ENCODE results near the gene NFATC2IP.

Gene NFATC2IP

DNA sequence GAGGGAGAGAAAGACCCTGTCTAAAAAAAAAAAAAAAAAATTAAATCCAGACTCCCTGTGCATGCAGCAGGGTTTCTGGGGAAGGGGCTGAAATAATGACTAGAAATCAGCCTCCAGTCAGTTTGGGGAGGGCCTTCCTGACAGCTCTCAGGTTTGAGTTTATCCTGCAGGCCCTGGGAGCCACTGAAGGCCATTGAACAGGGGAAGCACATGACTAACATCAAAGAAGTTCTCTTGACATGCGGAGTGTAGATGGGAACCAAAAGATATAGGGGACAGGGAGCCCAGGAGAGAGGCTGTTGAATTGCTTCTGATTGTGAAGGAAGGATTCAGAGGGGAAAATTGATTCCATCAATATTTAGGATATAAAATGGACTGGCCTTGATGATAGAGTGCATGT is 22.9 kb upstream of the NFATC2IP start:
- H3K4me1 ChIP-seq (ENCODE audit: low read depth, poor library complexity, severe bottlenecking), result peaks cover 34% of the 10 kb centered on the region
- no peaks in the 10 kb centered on the region for H3K27me3 ChIP-seq (ENCODE audit: insufficient read depth, low read depth)
- no peaks in the 10 kb centered on the region for H3K36me3 ChIP-seq (ENCODE audit: insufficient read depth)
- no peak overlapping the region for H3K27ac ChIP-seq
- TF ChIP-seq, protein P1, sequence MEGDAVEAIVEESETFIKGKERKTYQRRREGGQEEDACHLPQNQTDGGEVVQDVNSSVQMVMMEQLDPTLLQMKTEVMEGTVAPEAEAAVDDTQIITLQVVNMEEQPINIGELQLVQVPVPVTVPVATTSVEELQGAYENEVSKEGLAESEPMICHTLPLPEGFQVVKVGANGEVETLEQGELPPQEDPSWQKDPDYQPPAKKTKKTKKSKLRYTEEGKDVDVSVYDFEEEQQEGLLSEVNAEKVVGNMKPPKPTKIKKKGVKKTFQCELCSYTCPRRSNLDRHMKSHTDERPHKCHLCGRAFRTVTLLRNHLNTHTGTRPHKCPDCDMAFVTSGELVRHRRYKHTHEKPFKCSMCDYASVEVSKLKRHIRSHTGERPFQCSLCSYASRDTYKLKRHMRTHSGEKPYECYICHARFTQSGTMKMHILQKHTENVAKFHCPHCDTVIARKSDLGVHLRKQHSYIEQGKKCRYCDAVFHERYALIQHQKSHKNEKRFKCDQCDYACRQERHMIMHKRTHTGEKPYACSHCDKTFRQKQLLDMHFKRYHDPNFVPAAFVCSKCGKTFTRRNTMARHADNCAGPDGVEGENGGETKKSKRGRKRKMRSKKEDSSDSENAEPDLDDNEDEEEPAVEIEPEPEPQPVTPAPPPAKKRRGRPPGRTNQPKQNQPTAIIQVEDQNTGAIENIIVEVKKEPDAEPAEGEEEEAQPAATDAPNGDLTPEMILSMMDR (conservative IDR thresholded peaks at IDR 0.05; ENCODE audit: low read depth, low read length), result no peak
- H3K9ac ChIP-seq, result no peak overlapping the region
- no peaks in the 10 kb centered on the region for H3K79me2 ChIP-seq (ENCODE audit: insufficient read depth, low read depth)
- H3K4me3 ChIP-seq (IDR thresholded peaks at IDR 0.05; ENCODE audit: insufficient read depth, low read depth, low read length), result no peak overlapping the region
- no peak overlapping the region for H2AFZ ChIP-seq (ENCODE audit: low read depth)
- no peak overlapping the region for H3K4me2 ChIP-seq
- no peaks in the 10 kb centered on the region for H4K20me1 ChIP-seq (ENCODE audit: insufficient read depth)

DNA sequence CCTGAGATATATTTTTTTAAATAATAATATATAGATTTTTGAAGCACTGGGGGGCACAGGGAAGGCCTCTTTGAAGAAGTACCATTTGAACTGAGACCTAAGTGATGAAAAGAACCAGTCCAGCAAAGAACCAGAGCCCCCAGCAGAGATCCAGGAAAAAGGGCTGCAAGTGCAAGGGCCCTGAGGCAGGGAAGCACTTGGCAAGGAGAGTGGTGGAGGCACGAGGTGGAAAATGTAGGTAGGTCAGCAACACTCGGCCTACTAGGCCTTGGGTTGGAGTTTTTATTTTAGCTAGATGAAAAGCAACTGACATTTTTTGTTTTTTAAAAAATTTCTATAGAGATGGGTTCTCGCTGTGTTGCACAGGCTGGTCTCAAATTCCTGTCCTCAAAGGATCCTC is 20.5 kb upstream of the NFATC2IP start:
- H3K4me2 ChIP-seq, result no peak overlapping the region
- H3K4me1 ChIP-seq (ENCODE audit: low read depth, poor library complexity, severe bottlenecking), result peaks cover 17% of the 10 kb centered on the region
- no peaks in the 10 kb centered on the region for H3K27me3 ChIP-seq (ENCODE audit: insufficient read depth, low read depth)
- H4K20me1 ChIP-seq (ENCODE audit: insufficient read depth), result no peaks in the 10 kb centered on the region
- no peak overlapping the region for H3K9ac ChIP-seq
- no peak overlapping the region for H3K27ac ChIP-seq
- no peak overlapping the region for H2AFZ ChIP-seq (ENCODE audit: low read depth)
- no peaks in the 10 kb centered on the region for H3K79me2 ChIP-seq (ENCODE audit: insufficient read depth, low read depth)
- H3K36me3 ChIP-seq (ENCODE audit: insufficient read depth), result no peaks in the 10 kb centered on the region
- H3K4me3 ChIP-seq (IDR thresholded peaks at IDR 0.05; ENCODE audit: insufficient read depth, low read depth, low read length), result no peak overlapping the region
- TF ChIP-seq, protein P1 (conservative IDR thresholded peaks at IDR 0.05; ENCODE audit: low read depth, low read length), result no peak

DNA sequence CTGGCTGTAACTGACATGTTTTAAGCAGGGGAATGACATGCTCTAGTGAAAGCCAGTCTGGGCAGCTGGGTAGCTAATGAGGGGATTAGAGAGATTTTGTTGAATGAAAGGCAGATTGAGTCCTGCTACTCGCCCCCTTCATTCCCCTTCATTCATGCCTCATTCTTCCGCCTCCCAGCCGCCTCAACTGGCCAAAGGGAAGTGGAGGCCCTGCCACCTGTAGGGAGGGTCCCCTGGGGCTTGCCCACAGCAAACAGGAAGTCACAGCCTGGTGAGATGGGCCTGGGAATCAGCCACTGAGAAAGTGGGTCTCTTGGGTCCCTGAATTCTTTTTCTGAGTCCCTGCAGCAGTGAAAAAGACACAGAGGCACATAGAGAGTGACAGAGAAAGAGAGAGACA is 20.1 kb upstream of the NFATC2IP start:
- Histone ChIP-seq H3K4me3 (IDR thresholded peaks at IDR 0.05; ENCODE audit: insufficient read depth, low read depth, low read length) (no peak overlapping the region), H3K27ac (no peak overlapping the region), H3K4me1 (ENCODE audit: low read depth, poor library complexity, severe bottlenecking) (peaks cover 21% of the 10 kb centered on the region), H3K4me2 (no peak overlapping the region), H3K36me3 (ENCODE audit: insufficient read depth) (no peaks in the 10 kb centered on the region), H3K27me3 (ENCODE audit: insufficient read depth, low read depth) (no peaks in the 10 kb centered on the region), H3K9ac (no peak overlapping the region), H4K20me1 (ENCODE audit: insufficient read depth) (no peaks in the 10 kb centered on the region), H3K79me2 (ENCODE audit: insufficient read depth, low read depth) (no peaks in the 10 kb centered on the region), H2AFZ (ENCODE audit: low read depth) (no peak overlapping the region)
- TF ChIP-seq, protein P1 (conservative IDR thresholded peaks at IDR 0.05; ENCODE audit: low read depth, low read length), result no peak

DNA sequence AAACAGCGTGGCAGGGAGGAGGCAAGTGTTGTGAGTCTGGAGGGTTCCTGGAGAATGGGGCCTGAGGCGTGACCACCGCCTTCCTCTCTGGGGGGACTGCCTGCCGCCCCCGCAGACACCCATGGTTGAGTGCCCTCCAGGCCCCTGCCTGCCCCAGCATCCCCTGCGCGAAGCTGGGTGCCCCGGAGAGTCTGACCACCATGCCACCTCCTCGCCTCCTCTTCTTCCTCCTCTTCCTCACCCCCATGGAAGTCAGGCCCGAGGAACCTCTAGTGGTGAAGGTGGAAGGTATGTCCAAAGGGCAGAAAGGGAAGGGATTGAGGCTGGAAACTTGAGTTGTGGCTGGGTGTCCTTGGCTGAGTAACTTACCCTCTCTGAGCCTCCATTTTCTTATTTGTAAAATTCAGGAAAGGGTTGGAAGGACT is 18.9 kb upstream of the NFATC2IP start, which contains the start of gene CD19:
TSS of gene CD19 (plus strand) at position 171 of the 425 bp plus-strand sequence. CDS start at position 201, 30 bp downstream.
- TF ChIP-seq, protein P1 (conservative IDR thresholded peaks at IDR 0.05; ENCODE audit: low read depth, low read length), result no peak
- Histone ChIP-seq H2AFZ (ENCODE audit: low read depth) (no peak within 1 kb of the TSS), H3K4me2 (no peak within 1 kb of the TSS), H4K20me1 (ENCODE audit: insufficient read depth) (no peaks in the 10 kb centered on the region), H3K9ac (no peak within 1 kb of the TSS), H3K79me2 (ENCODE audit: insufficient read depth, low read depth) (no peaks in the 10 kb centered on the region), H3K27ac (no peak within 1 kb of the TSS), H3K4me1 (ENCODE audit: low read depth, poor library complexity, severe bottlenecking) (peaks cover 24% of the 10 kb centered on the region), H3K27me3 (ENCODE audit: insufficient read depth, low read depth) (no peaks in the 10 kb centered on the region), H3K4me3 (IDR thresholded peaks at IDR 0.05; ENCODE audit: insufficient read depth, low read depth, low read length) (no peak within 1 kb of the TSS), H3K36me3 (ENCODE audit: insufficient read depth) (no peaks in the 10 kb centered on the region)

Data from KMS-11 (cell line).